ENCODE results near the gene SYT1.

SYT1 gene

GRCh38 chr12:78961171-78961570 lies 96.6 kb downstream of the SYT1 start:
- no peak for DNase-seq (ENCODE audit: low read depth)
- H3K4me3 ChIP-seq (ENCODE audit: low read depth, low read length): no peak overlapping the region
- TF ChIP-seq CTCF (IDR thresholded peaks at IDR 0.05; ENCODE audit: control insufficient read depth, extremely low read depth, insufficient read depth): no peak

- no peak for TF ChIP-seq CTCF (IDR thresholded peaks at IDR 0.05; ENCODE audit: control insufficient read depth, extremely low read depth, insufficient read depth)
- H3K4me3 ChIP-seq (ENCODE audit: low read depth, low read length): no peak overlapping the region
- no peak for DNase-seq (ENCODE audit: low read depth)
Observed at GRCh38 chr12:78963439-78964227, 99.1 kb downstream of the SYT1 start.

DNA sequence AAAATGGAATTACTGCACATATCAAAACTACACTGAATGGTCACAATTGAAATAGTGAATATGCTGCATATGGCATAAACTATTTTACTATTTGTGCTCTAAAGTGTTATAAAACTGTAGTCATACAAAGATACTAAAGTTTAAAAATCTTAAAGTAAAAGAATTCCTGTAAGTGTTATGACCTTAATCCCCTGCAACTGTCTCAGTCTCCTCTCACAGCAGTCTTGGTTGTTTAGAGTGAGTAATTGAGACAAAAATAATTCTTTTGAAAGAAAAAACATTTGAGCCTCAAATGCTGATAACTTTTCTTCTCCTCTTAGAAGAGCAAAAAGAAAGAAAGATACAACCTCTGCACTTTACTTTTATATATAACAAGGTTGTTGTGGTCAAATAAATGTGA lies 99.9 kb downstream of the SYT1 start:
- H3K4me3 ChIP-seq (ENCODE audit: low read depth, low read length): no peak overlapping the region
- TF ChIP-seq CTCF (IDR thresholded peaks at IDR 0.05; ENCODE audit: control insufficient read depth, extremely low read depth, insufficient read depth): no peak
- DNase-seq (ENCODE audit: low read depth): no peak

DNA sequence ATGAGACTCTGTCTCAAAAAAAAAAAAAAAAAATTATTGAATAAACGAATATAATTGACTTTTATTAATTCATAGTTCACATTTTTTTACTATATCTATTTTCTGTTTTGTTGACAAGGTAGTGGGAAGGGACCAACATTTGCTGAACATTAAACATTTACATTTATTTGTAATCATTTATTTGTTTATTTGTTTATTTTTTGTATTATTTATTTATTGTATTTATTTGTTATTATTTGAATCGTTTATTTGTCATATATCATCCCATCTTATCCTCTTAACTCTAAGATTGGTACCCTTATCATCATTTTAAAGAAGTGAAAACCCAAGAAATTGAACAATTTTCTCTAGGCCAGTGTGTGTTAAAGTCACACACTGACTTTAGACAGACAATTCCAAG lies 101.5 kb downstream of the SYT1 start:
- no peak for TF ChIP-seq CTCF (IDR thresholded peaks at IDR 0.05; ENCODE audit: control insufficient read depth, extremely low read depth, insufficient read depth)
- DNase-seq (ENCODE audit: low read depth): no peak
- no peak overlapping the region for H3K4me3 ChIP-seq (ENCODE audit: low read depth, low read length)

- TF ChIP-seq CTCF (IDR thresholded peaks at IDR 0.05; ENCODE audit: control insufficient read depth, extremely low read depth, insufficient read depth): no peak
- no peak overlapping the region for H3K4me3 ChIP-seq (ENCODE audit: low read depth, low read length)
- no peak for DNase-seq (ENCODE audit: low read depth)
Observed at GRCh38 chr12:78966926-78967325, 102.4 kb downstream of the SYT1 start.

DNA sequence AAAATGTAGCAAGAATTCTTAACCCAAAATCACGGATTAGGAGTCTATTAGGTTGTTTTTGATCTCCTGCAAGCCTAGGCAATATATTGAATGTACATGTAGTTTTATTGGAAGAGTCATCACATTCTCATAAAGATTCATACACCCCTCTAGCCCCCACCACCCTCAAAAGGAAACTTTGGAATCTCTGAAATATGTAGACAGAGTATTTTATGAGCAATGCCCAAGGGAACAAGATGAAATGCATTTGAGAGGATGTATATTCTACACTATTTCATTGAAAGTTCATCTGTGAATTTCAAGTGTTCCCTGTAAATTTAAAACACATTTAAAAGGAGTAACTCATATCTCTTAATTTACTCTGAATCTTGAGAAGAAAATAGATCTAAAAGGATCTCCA lies 103.7 kb downstream of the SYT1 start:
- no peak overlapping the region for H3K4me3 ChIP-seq (ENCODE audit: low read depth, low read length)
- no peak for TF ChIP-seq CTCF (IDR thresholded peaks at IDR 0.05; ENCODE audit: control insufficient read depth, extremely low read depth, insufficient read depth)
- DNase-seq (ENCODE audit: low read depth): no peak

GRCh38 chr12:78970041-78970440 lies 105.5 kb downstream of the SYT1 start:
- no peak overlapping the region for H3K4me3 ChIP-seq (ENCODE audit: low read depth, low read length)
- TF ChIP-seq CTCF (IDR thresholded peaks at IDR 0.05; ENCODE audit: control insufficient read depth, extremely low read depth, insufficient read depth): no peak
- DNase-seq (ENCODE audit: low read depth): no peak
